GM19452 (cell line): ENCODE results near the gene KTN1.

Experiments
- ATAC-seq: cut with Tn5 transposase; IDR thresholded peaks from one replicate; pipeline ENCODE4 v1.9.1; 2021; ENCODE audit not compliant: unreplicated experiment

The KTN1 gene

GRCh38 chr14:55604900-55605418, 25.0 kb downstream of the KTN1 start:
- no peak for ATAC-seq

GRCh38 chr14:55605793-55606192, 25.8 kb downstream of the KTN1 start:
- no peak for ATAC-seq

- no peak for ATAC-seq
Measured at GRCh38 chr14:55607386-55607785, 27.4 kb downstream of the KTN1 start.

- ATAC-seq = no peak
Measured at GRCh38 chr14:55609681-55610080, 29.7 kb downstream of the KTN1 start.

- no peak for ATAC-seq
Measured at GRCh38 chr14:55610713-55611370, 30.8 kb downstream of the KTN1 start.

- no peak for ATAC-seq
Measured at GRCh38 chr14:55611859-55612258, 31.9 kb downstream of the KTN1 start.

GRCh38 chr14:55614304-55614703, 34.3 kb downstream of the KTN1 start:
- ATAC-seq = no peak

- no peak for ATAC-seq
Measured at GRCh38 chr14:55620277-55620676, 40.3 kb downstream of the KTN1 start.

GRCh38 chr14:55620981-55621380, 41.0 kb downstream of the KTN1 start:
- no peak for ATAC-seq

- ATAC-seq = no peak
Measured at GRCh38 chr14:55621391-55621790, 41.4 kb downstream of the KTN1 start.

GRCh38 chr14:55624913-55625312, 44.9 kb downstream of the KTN1 start:
- no peak for ATAC-seq

GRCh38 chr14:55625481-55625880, 45.5 kb downstream of the KTN1 start:
- ATAC-seq = no peak

- ATAC-seq = no peak
Measured at GRCh38 chr14:55626131-55626530, 46.1 kb downstream of the KTN1 start.

- ATAC-seq = no peak
Measured at GRCh38 chr14:55628426-55628825, 48.4 kb downstream of the KTN1 start.

- ATAC-seq = no peak
Measured at GRCh38 chr14:55638665-55639064, 58.7 kb downstream of the KTN1 start.

GRCh38 chr14:55641290-55641689, 61.3 kb downstream of the KTN1 start:
- no peak for ATAC-seq

- ATAC-seq = no peak
Measured at GRCh38 chr14:55641954-55642353, 61.9 kb downstream of the KTN1 start.

- no peak for ATAC-seq
Measured at GRCh38 chr14:55645145-55645544, 65.1 kb downstream of the KTN1 start.

GRCh38 chr14:55645845-55646832, 66.1 kb downstream of the KTN1 start:
- ATAC-seq = no peak

GRCh38 chr14:55650992-55651391, 71.0 kb downstream of the KTN1 start:
- ATAC-seq = no peak

- ATAC-seq = no peak
Measured at GRCh38 chr14:55654243-55654642, 74.2 kb downstream of the KTN1 start.

GRCh38 chr14:55661029-55661428, 81.0 kb downstream of the KTN1 start:
- no peak for ATAC-seq
